DMS53 treated with DMSO at 0.1 percent for 48 hours (cell line): ENCODE results near the gene HHIP.

Source experiments
- DNase-seq: peaks from one replicate; lab custom pipeline; 2025; ENCODE audit not compliant: unreplicated experiment; lab: John Stamatoyannopoulos, UW

Gene HHIP

DNA sequence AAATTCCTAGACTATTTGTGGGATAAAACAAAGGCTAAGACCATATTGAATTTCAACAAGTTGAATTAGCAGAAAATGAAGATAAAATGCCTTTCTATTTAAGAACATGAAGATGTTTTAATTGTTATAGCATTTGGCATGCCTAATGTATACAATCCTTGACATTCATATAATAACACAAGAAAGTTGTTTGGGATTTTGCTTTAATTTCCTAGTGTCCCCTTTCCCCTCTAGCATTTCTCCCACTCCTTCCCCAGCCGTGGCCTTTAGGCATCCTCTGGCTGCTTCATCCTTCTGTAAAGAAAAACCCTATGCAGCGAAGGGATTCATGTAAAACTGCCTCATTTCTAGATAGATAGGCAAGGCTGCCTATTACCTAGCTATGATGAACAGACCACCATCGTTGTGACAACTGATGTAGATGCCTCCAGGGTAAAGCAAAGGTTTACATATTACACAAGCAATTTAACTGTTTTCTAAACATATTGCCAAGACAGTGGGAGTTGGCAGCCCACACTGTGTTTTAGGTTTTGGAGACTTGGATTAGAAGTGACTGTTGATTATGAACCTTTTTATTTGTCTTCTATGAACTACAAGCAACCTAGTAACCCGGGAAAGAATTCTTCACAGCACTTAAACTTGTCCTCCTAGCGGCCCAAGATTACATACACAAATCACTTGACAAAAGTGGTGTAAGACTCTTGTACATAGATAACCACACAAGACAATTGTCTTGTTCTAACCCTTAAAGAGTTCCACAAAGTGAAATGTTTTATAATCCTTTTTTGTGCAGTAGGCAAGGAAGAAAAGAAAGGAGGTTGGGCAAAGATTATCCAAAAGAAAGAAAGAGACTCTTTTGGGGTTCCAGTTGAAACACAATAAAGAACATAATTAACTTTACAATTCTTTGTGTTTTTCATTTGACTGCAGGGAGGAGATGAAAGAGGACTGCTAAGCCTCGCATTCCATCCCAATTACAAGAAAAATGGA is 59.9 kb downstream of the HHIP start:
- no peak for DNase-seq

GRCh38 chr4:144709159-144709558 is 63.2 kb downstream of the HHIP start:
- DNase-seq = no peak

GRCh38 chr4:144709793-144710525 is 64.0 kb downstream of the HHIP start:
- DNase-seq = peak; percentile 15

- DNase-seq = no peak
Measured at GRCh38 chr4:144710526-144710912, 64.6 kb downstream of the HHIP start.

DNA sequence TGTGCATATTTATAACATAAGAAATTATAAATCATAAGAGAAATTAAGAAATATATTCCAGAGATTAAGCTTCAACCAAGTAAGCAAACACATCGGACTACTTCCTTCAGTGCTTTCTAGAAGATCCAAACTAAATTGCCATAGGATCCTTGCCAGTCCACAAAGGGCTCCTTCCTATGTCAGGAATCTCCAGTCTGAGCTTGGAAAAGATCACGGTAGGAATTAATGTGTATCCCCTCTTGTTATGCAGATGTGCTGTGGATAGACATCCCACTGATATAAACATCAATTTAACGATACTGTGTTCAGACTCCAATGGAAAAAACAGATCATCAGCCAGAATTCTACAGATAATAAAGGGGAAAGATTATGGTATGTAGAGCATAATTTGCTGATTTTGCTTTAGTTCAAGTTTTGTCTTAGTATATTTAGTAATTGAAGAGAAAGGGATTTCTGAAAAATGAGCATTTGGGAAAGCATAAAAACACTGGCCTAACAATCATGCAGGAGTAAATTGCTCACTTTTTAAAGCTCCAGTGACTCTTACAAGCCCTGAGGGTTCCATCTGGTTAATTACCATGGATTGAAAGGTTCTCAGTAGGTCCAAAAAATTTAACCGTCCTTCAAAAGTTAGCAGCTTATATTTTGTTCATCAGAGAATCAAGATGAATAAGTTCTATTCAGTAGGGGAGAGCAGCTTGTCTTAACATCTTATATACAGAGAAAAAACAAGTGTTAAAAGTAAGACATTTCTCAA is 65.9 kb downstream of the HHIP start:
- no peak for DNase-seq

DNA sequence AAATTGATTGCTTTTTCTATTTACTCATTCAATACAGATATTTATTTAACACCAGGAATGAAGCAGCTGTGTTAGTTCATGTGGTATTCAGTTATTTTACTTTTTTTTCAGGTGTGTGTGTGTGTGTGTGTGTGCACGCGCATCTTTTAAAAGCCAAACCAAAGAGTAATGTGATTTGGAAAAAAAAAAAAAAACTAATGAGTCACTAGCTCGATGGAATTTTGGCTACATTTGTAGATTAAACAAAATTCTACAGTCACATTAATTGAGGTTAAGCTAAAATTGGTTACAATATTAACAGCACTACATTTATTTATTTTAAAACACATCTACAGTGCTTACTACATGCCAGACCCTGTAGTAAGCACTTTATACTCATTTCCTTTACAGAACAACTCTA is 66.8 kb downstream of the HHIP start:
- DNase-seq = peak; percentile 2

DNA sequence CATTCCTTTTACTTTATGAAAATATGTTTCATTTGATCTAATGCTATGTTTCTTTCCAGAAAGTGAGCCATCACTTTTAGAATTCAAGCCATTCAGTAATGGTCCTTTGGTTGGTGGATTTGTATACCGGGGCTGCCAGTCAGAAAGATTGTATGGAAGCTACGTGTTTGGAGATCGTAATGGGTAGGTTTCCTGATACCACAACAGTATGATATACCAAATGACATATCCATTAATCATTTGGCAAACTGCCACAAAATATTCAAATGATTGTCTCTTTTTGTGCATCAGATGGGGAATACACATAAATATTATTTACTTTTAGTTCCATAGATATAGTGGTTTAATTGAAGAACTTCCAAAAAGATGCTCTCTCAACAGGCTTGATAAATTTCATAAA is 68.2 kb downstream of the HHIP start:
- DNase-seq = no peak

- no peak for DNase-seq
Measured at GRCh38 chr4:144715230-144715629, 69.3 kb downstream of the HHIP start.

GRCh38 chr4:144716778-144717177 is 70.8 kb downstream of the HHIP start:
- no peak for DNase-seq

GRCh38 chr4:144718958-144719512 is 73.1 kb downstream of the HHIP start:
- no peak for DNase-seq

DNA sequence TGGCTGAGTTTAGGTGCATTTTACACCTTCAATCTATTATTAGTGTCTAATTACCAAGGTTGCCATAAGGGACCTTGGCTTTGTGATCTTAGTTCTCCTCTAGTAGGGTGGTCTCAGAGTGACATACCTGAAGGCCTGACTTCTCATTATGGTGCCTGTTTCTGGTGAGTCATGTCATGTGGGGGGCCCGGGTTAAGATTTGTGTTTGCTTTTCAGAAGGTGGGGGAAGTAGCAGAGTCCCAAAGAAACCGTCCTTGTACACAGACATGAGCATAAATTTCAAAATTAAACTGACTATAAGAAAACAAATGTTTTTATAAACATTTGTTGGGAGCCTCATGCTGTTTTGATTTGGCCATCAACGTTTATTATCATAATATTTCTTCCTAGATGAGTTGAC is 74.5 kb downstream of the HHIP start:
- no peak for DNase-seq

DNA sequence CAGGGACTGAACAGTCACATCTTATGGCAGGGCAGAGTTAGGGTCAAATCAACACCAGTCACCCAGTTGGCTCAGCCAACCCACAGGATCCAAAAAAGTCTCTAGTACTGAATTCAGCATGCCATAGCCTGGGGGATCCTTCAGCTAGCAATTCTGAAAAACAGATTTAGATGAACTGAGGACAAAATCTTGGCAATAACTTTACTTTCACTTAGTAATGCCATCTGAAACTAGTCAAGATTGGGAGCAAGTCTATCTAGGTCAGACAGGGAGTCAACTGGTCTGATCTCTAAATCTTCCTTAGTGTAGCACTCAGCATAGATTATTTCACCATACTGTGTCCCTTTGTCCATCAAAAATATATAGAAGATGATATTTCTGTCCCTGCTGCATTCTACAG is 76.0 kb downstream of the HHIP start:
- DNase-seq = no peak

- DNase-seq = no peak
Measured at GRCh38 chr4:144723471-144723870, 77.5 kb downstream of the HHIP start.

- no peak for DNase-seq
Measured at GRCh38 chr4:144729175-144729574, 83.2 kb downstream of the HHIP start.

GRCh38 chr4:144732584-144733428 is 86.8 kb downstream of the HHIP start:
- peak; percentile 15 for DNase-seq

- no peak for DNase-seq
Measured at GRCh38 chr4:144733566-144733965, 87.6 kb downstream of the HHIP start.

DNA sequence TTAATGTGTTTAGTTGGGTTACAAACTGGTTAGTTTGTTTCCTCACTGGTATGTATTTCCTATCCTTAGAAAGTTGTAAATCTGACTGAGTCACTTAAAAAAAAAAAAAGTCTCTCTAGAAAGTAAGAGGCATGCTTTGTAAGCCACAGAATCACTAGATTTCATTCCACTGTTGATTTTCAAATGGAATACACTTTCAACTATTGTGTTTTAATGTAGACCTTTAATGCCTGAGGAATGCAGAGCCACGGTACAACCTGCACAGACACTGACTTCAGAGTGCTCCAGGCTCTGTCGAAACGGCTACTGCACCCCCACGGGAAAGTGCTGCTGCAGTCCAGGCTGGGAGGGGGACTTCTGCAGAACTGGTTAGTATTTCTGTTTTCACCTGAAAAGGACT is 88.6 kb downstream of the HHIP start:
- no peak for DNase-seq

GRCh38 chr4:144738649-144739048 is 92.7 kb downstream of the HHIP start:
- no peak for DNase-seq

DNA sequence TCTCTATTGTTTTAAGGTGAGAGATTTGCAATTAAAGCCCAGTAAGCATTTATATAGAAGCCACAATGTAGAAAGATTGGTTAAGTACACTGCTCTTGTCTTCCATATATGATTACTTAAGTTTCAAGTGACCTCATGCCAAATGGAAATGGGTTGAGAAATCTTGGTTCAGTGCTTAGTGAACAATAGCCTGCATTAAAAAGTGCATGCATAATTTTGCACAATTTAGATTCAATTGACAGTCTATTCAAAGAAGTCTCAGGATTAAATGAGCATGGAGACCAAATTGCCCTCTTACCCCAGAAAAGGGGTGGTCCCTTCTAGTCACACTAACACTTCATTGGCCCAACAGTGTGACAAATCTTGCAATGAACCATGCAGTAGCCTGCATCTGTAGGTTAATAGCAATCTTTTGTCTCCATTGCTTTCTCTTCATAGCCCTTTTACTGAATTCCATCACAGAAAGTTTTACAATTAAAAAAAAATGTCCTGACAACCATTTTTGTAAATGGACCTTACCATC is 93.6 kb downstream of the HHIP start:
- no peak for DNase-seq

- no peak for DNase-seq
Measured at GRCh38 chr4:144740316-144740715, 94.4 kb downstream of the HHIP start.
